Eye (tissue), 1 donor: Measurements from ENCODE around the gene CCL14.
"Not testable (repeated sequence)": the region's sequence is repeated elsewhere in the genome, so short reads cannot be mapped to it uniquely, and the experiment has no call there.

ENCODE experiments used
- DNase-seq: peaks from one replicate; pipeline ENCODE4 v3.0.0-alpha.2; 2015

Gene CCL14

DNA sequence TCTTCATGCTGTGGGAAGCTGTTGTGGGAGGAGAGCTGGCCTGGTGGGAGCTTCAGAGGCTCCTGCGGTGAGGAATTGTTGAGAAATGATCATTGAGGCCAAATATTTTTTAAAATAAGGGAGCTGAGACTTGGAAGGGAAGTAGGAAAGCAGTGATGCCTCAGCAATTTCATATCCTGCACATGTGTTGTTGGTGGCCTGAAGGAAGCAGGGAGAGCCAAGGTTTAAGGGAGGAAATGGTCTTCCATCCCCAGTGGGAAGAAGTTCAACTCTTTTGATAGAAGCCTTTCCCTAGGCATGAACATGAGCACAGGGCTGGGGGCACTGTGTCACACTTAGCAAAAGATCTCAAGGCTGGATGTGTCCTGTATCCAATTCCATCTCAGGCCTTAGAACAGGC, at the start of gene CCL14:
Gene CCL14, minus strand, starts transcription at position 87 of the 400 bp plus-strand sequence. Its CDS starts 80 bp downstream, at position 7.
- no peak for DNase-seq

DNA sequence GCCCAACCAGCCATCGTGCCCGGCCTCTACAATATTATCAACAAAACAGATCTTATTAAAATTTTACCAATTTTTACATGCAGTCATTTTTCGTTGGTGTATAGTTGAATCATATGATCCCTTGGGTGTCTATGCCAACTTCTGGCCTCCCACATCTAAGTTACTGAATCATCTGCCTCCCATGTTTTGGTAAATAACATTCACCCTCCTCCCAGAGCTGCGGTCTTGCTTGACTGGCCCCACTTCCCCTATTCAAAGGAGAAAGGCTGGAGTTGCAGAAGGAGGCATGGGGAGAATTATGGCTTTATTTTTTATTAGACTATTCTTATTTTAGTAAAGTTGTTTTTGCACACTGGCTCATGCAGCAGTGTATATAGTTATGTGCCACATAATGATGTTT, 49.7 kb upstream of the CCL14 start:
- no peak for DNase-seq

DNA sequence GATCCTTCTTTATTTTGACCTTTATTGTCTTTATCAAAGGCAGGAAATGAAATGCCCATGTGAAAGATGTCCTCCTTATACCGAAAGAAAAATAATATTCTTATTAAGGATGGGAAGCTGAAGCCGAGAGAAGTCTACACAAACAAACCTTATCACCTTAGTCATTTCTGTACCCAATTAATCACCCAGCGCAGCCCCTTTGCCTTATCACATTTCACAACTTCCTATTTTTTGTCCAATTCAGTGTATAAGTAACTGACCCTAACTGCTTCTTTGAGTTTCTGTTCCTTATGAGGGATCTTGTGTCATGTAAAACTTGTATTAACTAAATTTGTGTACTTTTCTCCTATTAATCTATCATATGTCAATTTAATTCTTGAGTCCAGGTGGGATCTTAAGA, 47.6 kb upstream of the CCL14 start:
- no peak for DNase-seq

DNA sequence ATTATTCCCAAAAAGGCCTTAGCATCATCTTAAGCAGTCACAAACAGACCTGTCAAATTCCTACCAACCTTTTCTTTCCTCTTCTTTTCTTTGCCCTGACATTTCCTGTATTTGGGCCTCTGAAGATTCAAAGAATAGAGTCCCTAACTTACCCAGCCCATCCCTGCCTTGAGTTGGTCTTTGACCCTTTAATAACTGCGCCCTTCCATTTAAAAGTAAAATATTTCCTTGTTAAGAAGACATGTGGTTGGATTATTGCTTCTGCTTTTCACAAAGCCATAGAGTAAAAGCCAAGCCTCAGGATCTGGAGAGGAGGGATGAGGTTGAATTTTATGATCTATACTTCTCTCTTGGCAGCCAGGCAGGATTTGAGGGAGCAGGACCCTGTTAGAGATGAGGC, 44.4 kb upstream of the CCL14 start:
- DNase-seq = no peak

DNA sequence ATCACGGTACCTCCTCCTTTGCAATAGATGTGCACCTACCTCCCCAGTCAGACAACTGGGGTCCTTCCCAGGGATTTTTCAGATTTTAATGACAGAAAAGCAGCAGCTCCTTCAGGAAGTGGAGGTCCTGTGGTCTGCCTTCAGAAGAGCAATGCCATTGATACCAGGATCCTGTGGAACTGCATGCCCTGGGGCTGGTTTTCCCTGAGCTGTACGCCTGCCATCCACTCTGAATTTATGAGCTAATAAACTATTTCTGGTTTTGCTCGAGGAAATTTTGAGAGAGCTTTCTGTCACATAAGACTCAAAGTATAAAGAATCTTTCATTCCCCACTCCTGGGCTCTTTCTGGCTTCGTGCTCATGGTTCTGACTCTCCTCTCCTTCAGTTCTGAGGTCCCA, 41.2 kb upstream of the CCL14 start:
- DNase-seq = no peak

DNA sequence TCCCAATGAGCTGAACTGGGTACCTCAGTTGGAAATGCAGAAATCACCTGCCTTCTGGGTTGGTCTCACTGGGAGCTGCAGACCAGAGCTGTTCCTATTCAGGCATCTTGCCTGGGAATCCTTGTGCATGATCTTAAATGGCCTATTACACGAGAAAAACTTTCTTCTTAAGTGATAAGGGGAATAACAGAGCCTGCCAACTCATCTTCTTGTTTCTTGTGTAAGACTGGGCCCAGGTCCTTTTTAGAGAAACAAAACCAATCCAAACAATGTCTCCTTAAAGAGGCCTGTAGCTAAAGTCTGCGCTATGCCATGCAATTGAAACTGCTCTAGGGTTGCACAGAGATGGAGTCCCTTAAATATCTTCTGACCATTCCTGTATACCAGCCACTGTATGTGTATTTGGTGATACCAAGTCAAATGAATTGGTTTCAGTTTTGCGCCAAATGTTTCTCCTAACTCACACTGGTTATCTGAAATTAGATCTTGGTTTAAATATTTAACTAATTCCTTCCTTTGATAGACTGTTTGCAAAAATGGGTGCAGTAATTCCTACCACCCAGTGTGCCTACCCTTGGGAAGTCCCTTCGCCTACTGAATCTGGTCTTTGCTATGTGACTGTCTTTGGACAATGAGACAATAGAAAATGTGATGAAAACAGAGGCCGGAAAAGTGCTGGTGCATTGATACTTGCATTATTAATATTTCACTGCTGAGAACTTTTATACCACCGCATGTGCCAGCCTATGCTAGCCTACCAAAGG, 37.8 kb upstream of the CCL14 start:
- DNase-seq = no peak

DNA sequence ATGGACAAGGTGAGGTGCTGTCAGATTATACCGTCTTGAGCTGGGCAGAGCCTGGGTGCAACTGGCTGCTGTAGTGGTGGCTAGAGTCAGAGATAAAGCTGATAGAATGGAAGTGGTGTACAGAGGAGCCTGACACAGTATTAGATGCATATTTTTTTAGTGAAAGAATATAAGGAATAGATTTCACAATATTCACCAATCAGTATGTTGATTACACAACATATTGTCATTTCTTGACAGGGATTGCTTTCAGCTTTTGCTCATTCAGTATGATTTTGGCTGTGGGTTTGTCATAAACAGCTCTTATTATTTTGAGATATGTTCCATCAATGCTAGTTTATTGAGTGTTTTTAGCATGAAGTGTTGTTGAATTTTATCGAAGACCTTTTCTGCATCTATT, 32.9 kb upstream of the CCL14 start:
- no peak for DNase-seq

DNA sequence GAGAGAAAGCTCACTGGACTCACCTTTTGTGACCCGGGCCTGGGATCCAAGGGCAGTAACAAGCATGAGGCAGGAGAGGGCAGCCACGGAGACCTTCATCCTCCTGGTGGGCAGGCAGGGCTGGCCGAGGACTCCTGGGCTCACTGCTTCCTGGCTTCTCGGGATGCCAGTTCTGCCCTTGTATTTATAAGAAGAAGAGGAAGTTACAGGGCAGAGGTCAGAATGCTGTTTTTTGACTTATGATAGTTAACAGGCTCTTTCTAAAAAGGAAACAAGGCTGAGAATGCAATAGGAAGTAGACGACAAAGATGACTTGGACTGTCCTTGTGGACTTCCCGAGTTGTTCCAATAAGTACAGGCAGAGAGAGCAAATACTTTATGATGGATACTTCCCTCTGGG, 31.3 kb upstream of the CCL14 start, which contains the start of gene CCL23:
Gene CCL23, minus strand, starts transcription at position 174 of the 400 bp plus-strand sequence. Its CDS starts 75 bp downstream, at position 99.
- DNase-seq = no peak

DNA sequence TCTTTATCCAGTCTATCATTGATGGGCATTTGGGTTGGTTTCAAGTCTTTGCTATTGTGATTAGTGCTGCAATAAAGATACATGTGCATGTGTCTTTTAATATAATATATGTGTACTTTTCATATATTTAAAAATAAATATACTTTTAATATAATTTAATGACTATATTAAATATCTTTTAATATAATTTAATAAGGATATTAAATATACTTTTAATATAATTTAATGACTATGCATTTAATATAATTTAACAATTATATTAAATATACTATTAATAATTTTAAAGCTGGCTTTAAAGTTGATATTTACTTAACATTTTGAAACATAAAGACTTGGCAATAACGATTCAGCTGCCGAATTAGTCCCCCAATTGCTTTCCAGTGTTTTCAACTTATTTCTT, 30.0 kb upstream of the CCL14 start:
- no peak for DNase-seq

DNA sequence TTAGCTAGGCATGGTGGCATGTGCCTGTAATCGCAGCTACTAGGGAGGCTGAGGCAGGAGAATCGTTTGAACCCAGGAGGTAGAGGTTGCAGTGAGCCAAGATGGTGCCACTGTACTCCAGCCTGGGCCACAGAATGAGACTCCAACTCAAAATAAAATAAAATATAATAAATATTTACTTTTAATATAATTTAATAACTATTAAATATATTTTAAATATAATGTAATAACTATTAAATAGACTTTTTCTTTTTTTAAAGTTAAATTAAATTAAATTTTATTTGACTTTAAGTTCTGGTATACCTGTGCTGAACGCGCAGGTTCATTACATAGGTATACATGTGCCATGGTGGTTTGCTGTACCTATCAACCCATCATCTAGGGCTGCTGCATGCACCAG, 29.4 kb upstream of the CCL14 start:
- not testable (repeated sequence) for DNase-seq

DNA sequence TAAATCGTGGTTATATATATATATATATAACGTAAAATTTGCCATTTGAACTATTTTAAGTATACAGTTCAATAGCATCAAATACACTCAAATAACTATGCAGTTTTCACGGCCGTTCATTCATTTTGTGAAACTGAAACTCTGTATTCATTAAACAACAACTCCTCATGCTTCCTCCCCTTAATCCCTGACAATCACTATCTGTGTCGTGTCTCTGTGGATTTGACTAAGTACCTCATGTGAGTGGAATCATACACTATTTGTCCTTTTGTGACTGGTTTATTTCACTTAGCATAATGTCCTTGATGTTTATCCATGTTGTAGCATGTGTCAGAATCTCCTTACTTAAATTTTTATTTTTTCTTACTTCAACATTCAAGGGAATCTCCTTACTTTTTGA, 28.4 kb upstream of the CCL14 start:
- no peak for DNase-seq

DNA sequence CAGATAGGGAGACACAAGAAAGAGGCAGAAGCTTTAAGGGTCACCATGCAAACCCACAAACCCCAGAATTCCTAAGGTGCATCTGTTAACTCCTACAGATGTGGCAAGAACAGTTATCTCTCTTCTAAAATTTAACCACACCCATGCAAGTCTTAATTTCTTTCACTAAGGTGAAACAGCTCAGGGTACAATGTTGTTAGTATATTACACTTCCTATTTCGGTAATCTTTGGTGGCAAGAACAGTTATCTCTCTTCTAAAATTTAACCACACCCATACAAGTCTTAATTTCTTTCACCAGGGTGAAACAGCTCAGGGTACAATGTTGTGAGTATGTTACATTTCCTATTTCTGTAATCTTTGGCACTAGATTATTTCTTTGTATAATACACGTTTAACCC, 24.7 kb upstream of the CCL14 start:
- no peak for DNase-seq

DNA sequence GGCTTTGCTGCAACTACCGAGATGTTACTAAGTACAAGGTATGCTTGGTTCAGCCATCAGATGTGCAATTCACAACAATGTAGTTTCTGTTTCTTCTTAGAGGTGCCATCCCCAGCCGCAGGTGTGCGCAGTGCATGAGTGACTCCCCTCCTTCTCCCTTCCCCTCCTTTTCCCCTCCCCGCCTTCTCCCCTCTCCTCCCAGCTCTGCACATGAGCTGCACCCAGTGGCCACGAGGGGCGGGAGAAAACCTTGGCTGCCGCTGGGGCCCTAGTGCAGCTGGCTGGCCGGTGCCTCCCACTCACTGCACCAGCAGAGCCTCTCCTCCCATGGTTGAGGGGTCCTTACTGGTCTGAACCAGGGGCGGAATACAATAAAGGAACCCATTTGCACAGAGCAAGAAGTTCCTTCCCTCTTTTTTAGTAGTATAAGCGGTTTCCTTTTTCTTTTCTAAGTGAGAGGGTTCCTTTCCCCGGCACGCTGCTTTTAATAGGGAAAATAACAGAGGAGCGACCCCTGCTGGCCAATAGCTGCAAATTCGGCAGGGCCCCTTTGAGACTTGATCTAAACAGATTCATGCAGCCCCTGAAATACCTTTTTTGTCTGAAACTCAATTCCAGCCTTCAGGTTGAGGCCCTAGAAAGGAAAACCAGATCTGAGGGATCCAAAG, 22.6 kb upstream of the CCL14 start:
- no peak for DNase-seq

DNA sequence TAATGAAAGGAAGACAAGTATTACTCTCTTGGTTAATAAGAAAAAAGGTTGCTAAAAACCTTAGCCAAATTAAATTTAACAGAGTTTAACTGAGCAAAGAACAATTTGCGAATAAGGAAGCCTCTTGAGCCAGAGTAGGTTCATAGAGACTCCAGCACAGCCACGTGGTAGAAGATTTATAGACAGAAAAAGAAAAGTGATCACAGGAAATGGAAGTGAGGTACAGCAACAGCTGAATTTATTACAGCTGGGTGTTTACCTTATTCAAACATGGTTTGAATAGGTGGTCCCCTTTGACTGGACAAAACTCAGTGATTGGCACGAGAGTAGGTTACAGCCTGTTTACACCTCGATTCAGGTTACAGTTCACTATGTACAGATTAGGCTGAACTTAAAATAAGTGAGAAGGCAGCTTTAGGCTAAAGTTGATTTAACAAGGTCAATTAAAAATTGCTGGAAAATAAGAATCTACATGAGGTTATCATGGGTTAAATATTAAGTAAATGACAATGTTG, 18.1 kb upstream of the CCL14 start:
- no peak for DNase-seq

DNA sequence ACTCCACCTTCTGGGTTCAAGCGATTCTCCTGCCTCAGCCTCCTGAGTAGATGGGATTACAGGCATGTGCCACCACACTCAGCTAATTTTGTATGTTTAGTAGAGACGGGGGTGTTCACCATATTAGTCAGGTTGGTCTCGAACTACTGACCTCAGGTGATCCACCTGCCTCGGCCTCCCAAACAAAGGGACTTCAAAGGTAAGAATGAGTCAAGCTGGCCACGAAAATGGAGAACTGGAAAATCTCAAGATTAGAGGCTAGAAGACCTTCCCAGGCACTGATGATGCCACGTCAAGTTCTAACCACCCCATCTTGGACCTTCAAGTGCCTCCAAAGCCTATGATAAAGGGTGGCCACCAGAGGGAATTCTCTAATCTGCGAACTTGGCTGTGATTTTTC, 16.1 kb upstream of the CCL14 start:
- no peak for DNase-seq

DNA sequence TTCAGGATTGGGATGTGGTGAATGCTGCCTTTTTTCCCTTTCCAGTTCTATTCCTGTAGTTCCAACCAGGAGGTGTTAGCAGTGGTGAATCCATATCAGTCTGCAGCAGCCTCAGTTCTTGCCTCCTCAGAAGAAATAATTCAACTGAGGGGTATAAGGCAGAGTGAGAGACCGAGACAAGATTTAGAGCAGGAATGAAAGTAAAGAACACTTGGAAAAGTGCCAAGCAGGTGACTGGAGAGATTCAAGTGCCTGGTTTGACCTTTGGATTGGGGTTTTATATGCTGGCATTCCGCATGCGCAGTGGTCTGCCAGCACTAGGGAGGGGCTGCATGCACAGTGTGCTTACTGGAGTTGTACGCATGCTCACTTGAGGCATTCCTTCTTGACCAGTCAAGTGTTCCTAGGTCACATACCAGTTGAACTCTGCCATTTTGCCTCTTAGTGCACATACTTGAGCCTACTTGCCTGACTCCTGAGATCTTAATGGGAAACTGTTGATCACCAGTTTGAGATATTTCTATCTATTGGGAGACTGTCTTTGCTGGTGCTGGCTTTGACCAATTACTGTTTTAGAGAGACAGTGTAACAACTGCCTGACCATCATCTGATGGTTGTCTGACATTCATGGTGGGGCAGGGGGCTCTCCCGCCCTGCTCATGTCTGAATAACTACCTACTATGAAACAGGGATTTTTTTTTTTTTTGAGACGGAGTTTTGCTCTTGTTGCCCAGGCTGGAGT, 15.5 kb upstream of the CCL14 start:
- DNase-seq = peak; percentile 1

DNA sequence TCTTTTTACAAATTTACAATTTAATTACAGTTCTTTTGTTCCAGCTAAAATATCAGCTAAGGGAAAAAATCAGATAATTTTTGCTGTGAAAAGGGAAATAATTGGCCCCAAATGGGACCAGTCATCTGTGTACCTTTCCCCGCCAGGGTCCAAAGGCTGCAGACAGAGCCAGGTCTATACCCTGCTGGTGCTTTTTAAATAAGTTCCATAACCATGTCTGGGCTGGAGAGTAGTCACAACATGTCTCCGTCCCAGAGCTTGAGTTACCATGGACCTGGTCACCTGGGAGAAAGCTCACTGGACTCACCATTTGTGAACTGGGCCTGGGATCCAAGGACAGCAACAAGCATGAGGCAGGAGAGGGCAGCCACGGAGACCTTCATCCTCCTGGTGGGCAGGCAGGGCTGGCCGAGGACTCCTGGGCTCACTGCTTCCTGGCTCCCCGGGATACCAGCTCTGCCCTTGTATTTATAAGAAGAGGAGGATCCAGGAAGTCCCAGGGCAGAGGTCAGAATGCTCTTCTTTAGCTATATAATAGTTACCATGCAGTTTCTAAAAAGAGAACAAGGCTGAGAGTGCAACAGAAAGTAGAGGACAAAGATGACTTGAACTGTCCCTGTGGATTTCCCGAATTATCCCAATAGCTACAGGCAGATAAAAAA, 14.7 kb upstream of the CCL14 start, which contains the start of gene CCL15:
Gene CCL15, minus strand, starts transcription at position 444 of the 662 bp plus-strand sequence. Its CDS starts 61 bp downstream, at position 383.
- no peak for DNase-seq

DNA sequence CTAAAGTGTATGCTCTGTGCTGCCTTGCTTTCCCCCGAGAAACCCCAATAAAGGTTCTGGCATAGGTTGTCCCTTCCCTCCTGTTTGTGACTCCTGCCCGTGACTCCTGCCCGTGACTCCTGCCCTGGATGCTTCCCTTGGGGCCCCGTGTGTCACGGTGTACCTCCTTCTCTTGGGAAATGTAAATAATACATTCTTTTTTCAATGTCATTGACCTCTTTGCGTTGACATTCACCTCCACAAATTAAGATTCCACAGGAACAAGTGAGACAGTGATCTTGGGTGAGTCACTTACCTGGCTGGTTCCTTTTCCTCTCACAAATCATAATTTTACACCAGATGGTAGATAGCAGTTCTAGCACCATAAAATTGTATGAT, 14.2 kb upstream of the CCL14 start:
- no peak for DNase-seq

DNA sequence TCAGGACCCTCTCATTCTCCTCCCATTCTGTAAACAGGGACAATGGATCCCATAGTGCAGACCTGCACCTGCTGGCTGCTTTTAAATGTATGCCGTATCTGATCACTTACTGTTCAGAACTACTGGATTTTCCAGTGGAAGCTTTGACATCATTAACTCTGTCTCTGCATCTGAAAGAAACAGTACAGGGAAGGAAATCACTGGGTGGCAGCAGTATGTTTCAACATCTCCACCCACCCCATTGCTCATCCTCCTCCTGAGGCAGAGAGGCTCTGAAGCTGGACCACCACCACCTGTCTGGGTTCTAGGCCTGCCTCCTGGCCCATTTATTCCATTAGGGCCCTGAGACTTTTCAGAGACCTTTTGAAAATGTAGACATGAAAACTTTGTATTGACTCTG, 12.2 kb upstream of the CCL14 start:
- no peak for DNase-seq

DNA sequence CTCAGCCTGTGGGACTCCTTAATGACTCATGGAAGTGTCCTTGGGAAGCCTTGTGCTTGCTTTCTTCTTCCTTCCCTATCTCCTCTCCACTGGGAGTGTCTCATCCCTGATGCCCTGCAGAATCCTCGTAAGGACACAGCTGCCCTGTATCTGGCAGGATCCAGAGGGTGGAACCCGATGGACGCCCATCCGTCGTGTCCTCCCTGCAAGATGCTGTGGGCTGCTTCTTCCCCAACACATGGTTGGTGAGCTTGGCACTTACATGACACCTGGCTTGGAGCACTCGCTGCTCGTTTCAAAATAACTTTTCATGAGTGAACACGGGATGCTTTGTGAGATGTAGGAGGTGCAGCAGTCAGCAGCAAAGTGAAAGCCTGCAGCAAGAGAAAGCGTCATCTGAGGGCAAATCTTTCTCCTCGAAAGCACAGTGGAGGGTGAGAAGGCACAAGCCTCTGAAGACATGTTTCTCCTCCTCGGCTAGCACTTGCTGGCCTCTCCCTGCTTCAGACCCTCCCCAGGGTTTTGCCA, 11.6 kb upstream of the CCL14 start:
- DNase-seq = no peak

DNA sequence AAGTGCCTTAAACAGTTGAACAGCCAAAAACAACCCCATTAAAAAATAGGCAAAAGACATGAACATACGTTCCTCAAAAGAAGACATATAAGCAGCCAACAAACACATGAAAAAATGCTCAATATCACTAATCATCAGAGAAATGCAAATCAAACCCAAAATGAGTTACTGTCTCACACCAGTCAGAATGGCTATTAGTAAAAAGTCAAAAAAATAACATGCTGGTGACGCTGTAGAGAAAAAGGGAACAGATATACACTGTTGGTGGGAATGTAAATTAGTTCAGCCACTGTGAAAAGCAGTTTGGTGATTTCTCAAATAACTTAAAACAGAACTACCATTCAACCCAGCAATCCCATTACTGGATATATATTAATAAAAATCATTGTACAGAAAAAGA, 8.8 kb upstream of the CCL14 start:
- not testable (repeated sequence) for DNase-seq

DNA sequence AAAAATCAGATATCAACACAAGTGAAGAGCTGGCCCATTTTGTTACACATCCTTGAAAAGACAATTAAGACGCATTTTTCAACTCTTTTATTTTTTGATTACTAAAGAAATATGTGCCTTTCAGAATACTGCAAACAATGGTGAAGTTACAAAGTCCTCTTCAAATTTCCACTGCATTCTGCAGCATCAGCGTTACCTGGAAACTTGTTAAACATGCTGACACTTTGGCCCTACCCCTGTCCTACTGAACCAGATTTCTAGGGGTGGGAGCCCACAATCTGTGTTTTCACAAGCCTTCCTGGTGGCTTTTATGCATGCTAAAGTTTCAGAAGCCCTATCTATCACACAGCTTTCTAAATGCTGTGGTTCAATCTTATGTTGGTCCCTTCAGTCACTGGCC, 4.5 kb upstream of the CCL14 start:
- no peak for DNase-seq

DNA sequence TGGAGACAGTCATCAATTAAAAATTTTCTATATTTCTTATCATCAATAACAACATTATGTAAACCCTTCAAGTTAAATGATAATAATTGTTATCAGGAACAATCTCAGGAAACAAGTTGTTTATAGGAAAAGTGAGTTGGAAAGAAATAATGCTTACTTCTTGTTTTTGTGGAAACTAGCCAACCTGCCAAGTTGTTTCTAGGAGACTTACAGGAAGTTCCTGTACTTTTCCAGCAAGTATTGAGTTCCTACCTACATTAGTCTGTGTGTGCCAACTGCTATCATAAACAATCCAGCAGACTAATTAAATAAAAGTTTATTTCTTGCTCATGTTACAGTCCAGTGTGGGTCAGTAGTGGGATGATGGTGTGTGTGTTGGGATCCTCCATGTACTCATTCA, 1.6 kb upstream of the CCL14 start:
- DNase-seq = no peak
